Astrocyte of the spinal cord (primary cell): ENCODE measurements around the gene CCDC78.
A peak's percentile ranks its signal among the peaks of the same experiment; 100 is the strongest.

Source experiments
- DNase-seq: peaks from one replicate; pipeline ENCODE4 v3.0.0; 2011; ENCODE audit warnings: low read depth, low spot score
- H3K4me3 ChIP-seq: 2 replicates; pipeline ENCODE4 v1.5.1; 2011; ENCODE audit warnings: low read depth, mild to moderate bottlenecking, low read length, moderate library complexity
- CTCF ChIP-seq: IDR thresholded peaks from 2 replicates; pipeline ENCODE4 v1.5.1; 2012; ENCODE audit warnings: low read depth, mild to moderate bottlenecking, low read length, inconsistent platforms
- in situ Hi-C: cut with HindIII; loops from 2 replicates; pipeline ENCODE4 v1.10.0; 2017; ENCODE audit warnings: low sequenced_read_pairs

CCDC78 gene

DNA sequence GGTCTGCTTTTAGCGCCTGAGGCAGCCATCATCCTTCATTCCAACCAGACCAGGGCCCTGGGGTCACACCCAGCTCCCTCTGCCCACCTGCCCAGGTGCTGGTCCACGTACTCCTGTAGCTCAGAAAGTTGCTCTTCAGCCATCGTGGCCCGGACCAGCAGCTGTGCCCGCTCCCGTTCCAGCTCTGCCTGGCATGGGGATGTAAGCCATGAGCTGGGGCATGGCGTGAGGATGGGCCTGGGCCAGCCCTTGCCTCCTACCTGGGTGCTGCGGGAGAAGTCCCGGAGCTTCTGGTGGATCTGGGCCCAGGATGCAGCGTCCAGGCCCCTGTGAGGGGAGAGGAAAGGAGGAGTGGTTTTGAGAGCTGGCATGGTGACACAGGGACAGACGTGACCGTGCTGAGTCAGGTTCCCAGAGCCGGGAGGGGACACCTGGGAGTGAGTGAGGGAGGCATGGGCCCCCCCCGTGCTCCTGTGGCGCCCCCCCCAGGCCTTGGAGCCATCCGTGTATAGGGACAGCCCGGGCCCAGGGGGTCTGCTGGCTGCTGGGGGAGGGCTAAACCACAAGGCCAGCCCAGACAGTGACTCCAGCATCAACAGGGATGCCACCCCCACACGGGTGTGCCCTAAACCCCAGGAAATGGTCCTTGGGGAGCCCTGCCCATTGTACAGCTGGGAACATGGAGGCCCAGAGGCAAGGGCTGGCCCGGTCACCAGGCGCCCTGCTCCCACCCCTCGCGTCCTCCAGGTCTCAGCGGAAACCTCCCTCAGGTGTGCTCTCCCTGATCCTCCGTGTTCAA is 3.2 kb downstream of the CCDC78 start:
- no peak for TF ChIP-seq CTCF
- H3K4me3 ChIP-seq: no peak overlapping the region
- DNase-seq: no peak
- in situ Hi-C loops: no loop called here

GRCh38 chr16:721765-722540 is 4.3 kb downstream of the CCDC78 start:
- TF ChIP-seq CTCF: no peak
- in situ Hi-C loops: no loop called here
- DNase-seq: no peak
- peak overlapping the region; percentile 65 for H3K4me3 ChIP-seq

GRCh38 chr16:720990-721764 is 5.1 kb downstream of the CCDC78 start, which contains the start of gene ANTKMT:
TSS of gene ANTKMT (plus strand) at chr16:721146. CDS start at chr16:721275, 129 bp downstream.
- peak within 1 kb of the TSS; percentile 65 for H3K4me3 ChIP-seq
- in situ Hi-C loops: no loop called here

GRCh38 chr16:720447-720989 is 5.7 kb downstream of the CCDC78 start:
- TF ChIP-seq CTCF: peak; percentile 41
- in situ Hi-C loops: no loop called here
- peak; percentile 69 for DNase-seq
- H3K4me3 ChIP-seq: peak overlapping the region; percentile 65

More at GRCh38 chr16:720990-721764, 5.1 kb downstream of the CCDC78 start, which contains the start of gene ANTKMT:
- peak; percentile 65 for DNase-seq
- TF ChIP-seq CTCF: no peak

GRCh38 chr16:719815-720446 is 6.3 kb downstream of the CCDC78 start:
- no peak for DNase-seq
- in situ Hi-C loops: no loop called here
- peak overlapping the region; percentile 65 for H3K4me3 ChIP-seq
- TF ChIP-seq CTCF: peak; percentile 37
